ENCODE data around the gene FCGR3A.
"Not testable (repeated sequence)": the region's sequence is repeated elsewhere in the genome, so short reads cannot be mapped to it uniquely, and the experiment has no call there.

FCGR3A gene

DNA sequence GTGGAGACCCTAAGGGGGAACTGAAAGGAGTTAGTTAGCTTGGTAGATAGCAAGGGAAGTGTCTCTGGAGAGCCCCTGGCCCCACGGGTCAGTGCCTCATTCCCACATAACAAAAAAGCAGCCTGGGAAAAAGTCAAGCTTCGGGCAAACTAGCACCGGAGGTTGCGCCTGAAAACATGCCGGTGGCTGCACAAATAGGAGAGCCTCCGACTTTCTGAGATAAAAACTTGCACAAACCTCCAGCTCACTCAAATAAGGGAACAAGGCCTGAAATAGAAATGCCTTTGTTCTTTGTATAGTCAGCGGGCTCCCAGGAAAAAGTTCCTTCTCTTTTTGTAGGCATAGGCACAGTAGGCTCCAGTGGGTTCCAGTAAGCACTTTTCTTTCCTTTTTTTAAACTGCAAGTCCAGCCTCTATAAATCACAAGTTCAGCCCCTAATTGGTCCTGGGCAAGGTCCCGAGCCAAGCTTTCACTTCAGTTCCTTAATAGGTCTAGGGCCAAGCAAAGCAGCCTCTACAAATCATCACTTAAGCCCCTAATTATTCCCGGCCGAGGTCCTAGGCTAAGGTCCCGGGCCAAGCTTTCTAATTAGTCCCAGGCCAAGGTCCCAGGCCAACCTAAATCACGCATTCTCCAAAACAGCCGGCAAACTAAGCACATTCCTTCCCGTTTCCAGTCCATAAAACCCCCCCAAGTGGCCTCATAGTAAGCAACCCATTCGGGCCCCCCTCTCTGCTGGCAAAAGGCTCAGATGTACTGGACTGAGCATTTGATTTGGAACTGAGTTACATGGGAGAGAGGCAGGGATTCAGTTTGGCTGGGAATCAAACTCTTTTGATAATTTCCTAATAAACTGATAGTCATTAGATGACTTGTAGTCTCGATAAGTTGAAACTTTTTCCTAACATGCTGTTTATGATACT, 16.7 kb downstream of the FCGR3A start:
- DNase-seq (ENCODE audit: low read depth, low spot score); H3K4me3 ChIP-seq (ENCODE audit: low read length): not testable (repeated sequence)

DNA sequence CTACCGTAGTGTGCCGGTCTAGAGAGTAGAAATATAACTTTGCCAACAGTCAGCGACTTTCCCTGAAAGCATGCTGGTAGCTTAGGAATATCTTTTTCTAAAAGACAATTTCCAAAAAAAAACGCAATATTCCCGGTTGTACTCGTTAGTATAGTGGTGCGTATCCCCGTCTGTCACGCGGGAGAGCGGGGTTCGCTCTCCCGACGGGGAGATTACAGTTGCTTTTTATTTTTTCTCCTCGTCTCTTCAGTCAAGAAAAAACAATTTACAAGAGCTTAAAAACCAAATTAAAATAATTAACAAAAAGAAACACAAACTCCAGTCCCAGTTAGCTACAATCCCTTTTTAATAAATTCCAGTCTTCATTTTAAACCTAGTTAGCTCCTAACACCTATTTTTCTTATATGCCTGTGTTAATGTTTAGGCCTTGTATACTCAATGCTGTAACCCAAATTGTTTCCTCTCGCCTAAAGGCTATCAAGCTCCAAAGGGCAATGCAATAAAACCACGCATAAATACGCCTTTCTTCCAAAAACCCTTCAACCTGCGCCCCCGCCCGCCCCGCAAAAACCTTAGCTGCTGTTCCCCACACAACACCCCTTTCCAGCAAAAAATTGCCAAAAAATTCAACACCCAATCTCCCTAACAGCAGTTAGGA, 17.5 kb downstream of the FCGR3A start:
- DNase-seq (ENCODE audit: low read depth, low spot score), result no peak
- no peak overlapping the region for H3K4me3 ChIP-seq (ENCODE audit: low read length)

DNA sequence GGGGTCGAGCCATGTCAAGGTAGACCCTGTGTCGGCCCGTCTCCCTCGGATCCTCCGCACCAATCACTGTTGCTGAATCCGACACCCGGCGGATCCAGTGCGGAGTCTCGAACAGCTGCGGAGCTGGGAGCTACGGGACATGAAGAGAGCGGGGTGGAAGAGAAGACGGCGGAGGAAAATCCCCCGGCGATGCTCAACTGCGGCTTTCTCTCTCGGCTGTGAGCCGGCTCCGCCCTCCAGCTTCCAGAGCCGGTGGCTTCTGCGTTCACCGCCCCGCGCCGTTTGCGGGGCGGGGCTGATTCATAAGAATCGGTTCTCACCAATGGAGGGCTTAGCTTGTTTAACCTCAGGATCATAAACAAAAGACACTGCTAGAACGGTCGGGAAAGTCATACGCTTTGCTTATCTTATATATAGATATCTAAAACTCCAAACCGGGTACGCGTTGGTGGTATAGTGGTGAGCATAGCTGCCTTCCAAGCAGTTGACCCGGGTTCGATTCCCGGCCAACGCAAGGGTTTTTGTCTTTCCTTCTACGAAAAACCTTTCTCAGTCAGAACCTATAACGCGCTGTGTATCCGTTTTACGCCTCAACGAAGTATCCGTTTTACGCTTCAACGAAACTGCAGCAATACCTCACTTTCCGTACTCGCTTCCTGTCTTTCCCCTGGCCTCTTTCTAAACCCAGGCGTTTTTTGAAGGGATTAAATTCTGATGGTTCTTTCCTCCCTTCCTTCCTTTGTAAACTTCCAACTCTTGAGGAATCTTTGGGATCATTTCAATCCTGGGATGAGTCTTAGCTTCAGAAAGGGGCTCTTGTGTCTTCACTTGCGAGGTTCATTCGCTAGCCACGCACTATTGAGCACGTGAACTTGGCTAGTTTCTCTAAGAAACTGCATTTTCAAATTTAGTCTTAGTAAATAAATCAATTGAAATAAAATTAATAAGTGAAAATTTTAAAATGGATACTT, 18.7 kb downstream of the FCGR3A start:
- peak overlapping the region; percentile 62 for H3K4me3 ChIP-seq (ENCODE audit: low read length)
- DNase-seq (ENCODE audit: low read depth, low spot score), result peak; percentile 97

DNA sequence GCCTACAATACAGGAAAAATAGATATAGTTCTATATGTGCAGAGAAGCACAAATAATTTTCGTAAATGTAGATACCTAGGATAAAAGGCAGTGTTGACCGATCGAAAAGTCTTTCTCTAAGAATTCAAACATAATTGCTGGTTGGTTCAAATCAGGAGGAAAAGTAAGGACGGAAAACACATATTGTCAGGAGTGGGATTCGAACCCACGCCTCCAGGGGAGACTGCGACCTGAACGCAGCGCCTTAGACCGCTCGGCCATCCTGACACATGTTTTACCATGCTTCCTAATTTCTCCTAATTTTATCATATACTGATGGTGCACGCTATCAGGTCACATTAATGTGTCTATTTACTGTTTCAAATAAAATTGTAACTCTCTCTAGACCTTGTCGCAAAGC, 19.5 kb downstream of the FCGR3A start:
- H3K4me3 ChIP-seq (ENCODE audit: low read length), result peak overlapping the region; percentile 62
- DNase-seq (ENCODE audit: low read depth, low spot score), result peak; percentile 74

DNA sequence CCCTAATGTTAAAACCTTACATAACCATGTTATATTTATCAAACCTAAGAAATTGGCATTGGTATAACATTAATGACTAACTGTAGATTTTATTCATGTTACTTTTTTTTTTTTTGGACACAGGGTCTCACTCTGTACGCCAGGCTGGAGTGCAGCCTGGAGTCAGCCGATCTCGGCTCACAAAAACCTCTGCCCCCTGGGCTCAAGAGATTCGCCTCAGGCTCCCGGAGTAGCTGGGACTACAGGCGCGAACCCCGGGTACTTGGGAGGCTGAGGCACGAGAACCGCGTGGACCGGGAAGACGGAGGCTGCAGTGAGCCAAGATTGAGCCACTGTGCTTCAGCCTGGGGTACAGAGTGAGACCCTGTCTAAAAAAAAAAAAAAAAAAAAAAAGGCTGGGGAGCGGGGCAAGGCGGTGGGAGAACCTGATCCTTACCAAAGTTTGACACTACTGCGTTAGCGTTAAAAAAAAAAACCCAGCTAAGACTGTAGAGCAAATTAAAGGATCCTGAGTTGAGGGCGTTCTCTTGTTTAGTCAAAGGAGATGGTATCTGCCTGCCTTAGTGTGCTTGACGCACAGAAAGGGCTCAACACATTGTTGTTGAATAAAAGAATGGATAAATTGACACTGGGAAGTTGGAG, 20.0 kb downstream of the FCGR3A start:
- not testable (repeated sequence) for DNase-seq (ENCODE audit: low read depth, low spot score)
- peak overlapping the region; percentile 62 for H3K4me3 ChIP-seq (ENCODE audit: low read length)

DNA sequence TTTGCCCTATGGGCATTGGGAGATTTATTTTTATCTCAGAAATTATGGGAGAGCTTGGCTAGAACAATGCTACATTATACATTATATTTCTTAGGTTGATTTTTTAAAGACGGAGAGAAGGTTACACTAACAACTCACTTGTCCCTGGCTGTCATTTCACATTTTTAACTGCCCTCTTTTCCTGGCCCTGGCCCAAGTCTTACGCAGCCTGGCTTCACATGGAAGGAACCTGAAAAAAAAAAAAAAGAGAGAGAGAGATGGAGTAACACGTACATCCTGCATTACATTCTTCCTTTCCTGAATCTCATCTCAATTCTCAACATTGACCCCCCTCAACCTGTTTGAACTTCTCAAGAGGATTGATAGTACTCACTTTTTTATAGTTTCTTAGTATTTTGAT, 21.1 kb downstream of the FCGR3A start:
- not testable (repeated sequence) for H3K4me3 ChIP-seq (ENCODE audit: low read length); DNase-seq (ENCODE audit: low read depth, low spot score)

DNA sequence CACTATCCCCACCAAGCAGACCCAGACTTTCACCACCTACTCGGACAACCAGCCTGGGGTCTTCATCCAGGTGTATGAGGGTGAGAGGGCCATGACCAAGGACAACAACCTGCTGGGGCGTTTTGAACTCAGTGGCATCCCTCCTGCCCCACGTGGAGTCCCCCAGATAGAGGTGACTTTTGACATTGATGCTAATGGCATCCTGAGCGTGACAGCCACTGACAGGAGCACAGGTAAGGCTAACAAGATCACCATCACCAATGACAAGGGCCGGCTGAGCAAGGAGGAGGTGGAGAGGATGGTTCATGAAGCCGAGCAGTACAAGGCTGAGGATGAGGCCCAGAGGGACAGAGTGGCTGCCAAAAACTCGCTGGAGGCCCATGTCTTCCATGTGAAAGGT, 23.7 kb downstream of the FCGR3A start:
- not testable (repeated sequence) for DNase-seq (ENCODE audit: low read depth, low spot score); H3K4me3 ChIP-seq (ENCODE audit: low read length)

DNA sequence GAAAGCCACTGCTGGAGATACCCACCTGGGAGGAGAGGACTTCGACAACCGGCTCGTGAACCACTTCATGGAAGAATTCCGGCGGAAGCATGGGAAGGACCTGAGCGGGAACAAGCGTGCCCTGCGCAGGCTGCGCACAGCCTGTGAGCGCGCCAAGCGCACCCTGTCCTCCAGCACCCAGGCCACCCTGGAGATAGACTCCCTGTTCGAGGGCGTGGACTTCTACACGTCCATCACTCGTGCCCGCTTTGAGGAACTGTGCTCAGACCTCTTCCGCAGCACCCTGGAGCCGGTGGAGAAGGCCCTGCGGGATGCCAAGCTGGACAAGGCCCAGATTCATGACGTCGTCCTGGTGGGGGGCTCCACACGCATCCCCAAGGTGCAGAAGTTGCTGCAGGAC, 24.3 kb downstream of the FCGR3A start:
- H3K4me3 ChIP-seq (ENCODE audit: low read length); DNase-seq (ENCODE audit: low read depth, low spot score): not testable (repeated sequence)

DNA sequence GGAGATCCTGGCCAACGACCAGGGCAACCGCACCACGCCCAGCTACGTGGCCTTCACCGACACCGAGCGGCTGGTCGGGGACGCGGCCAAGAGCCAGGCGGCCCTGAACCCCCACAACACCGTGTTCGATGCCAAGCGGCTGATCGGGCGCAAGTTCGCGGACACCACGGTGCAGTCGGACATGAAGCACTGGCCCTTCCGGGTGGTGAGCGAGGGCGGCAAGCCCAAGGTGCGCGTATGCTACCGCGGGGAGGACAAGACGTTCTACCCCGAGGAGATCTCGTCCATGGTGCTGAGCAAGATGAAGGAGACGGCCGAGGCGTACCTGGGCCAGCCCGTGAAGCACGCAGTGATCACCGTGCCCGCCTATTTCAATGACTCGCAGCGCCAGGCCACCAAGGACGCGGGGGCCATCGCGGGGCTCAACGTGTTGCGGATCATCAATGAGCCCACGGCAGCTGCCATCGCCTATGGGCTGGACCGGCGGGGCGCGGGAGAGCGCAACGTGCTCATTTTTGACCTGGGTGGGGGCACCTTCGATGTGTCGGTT, 24.8 kb downstream of the FCGR3A start:
- DNase-seq (ENCODE audit: low read depth, low spot score); H3K4me3 ChIP-seq (ENCODE audit: low read length): not testable (repeated sequence)

DNA sequence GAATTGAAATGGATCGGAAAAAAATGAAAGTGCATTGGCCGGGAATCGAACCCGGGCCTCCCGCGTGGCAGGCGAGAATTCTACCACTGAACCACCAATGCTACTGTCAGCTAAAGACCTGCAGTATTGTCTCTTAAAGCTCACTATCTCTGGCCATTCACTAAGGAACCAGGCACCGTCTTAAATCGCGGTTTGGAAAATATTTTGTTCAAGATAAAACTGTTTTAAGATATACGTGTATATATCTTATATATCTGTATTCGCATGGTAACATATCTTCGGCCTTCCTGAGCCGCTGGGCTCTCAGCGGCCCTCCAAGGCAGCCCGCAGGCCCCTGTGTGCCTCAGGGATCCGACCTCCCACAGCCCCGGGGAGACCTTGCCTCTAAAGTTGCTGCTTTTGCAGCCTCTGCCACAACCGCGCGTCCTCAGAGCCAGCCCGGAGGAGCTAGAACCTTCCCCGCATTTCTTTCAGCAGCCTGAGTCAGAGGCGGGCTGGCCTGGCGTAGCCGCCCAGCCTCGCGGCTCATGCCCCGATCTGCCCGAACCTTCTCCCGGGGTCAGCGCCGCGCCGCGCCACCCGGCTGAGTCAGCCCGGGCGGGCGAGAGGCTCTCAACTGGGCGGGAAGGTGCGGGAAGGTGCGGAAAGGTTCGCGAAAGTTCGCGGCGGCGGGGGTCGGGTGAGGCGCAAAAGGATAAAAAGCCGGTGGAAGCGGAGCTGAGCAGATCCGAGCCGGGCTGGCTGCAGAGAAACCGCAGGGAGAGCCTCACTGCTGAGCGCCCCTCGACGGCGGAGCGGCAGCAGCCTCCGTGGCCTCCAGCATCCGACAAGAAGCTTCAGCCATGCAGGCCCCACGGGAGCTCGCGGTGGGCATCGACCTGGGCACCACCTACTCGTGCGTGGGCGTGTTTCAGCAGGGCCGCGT, 25.5 kb downstream of the FCGR3A start, which contains the start of gene HSPA6:
Gene HSPA6, plus strand, starts transcription at position 724 of the 925 bp plus-strand sequence. Its CDS starts 119 bp downstream, at position 843.
- peak; percentile 73 for DNase-seq (ENCODE audit: low read depth, low spot score)
- peak within 1 kb of the TSS; percentile 65 for H3K4me3 ChIP-seq (ENCODE audit: low read length)

DNA sequence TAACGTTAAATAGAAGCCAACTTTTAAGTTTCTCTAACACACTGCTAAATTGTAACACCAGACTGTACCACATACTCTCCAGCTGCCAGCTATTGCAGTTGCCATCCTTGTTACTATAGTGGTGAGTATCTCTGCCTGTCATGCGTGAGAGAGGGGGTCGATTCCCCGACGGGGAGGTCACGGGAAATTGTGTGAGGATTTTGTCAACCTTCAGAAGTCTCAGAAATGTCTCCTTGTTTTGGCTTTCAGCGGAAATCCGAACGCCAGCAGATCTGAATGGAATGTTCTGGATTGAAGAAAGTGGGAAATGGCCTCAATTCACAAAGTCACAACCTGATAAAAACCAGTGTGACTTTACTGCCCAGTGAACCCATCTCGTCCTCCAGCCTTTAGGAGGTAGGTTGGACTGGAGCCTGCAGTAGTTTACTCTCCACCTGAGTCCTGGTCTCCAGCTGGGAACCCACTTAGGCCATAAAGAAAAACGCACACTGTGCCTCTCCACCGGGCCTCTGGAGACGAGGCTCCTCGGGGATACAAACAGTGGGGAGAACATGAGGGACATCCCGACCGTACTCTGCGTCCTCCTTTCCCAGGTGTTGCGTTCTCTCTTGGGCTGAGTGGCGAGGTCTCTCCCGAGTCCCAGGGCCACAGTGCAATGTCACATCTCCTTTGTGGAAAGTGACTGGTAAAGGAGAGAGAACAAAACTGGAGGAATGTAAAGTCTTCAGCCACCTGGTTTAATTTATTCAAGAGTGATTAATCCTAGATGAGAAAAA, 26.4 kb downstream of the FCGR3A start:
- not testable (repeated sequence) for H3K4me3 ChIP-seq (ENCODE audit: low read length); DNase-seq (ENCODE audit: low read depth, low spot score)

DNA sequence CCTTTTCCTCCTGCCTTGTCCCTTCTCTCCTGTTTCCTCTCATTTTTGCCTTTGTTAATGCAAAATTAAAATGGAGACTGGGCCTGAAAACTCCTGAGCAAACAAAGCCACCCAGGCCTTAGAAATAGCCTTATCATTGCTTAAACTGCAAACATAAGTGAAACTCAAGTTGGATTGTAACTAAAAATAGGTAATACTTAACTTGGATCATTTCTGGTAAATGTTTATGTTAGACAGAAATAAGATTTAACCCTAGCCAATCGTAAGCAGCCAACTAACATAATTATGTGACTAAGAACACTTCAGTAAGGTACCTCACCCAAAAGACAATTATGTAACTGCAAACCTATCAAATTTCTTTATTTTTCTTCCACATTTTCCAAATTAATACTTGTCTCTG, 35.7 kb downstream of the FCGR3A start:
- not testable (repeated sequence) for H3K4me3 ChIP-seq (ENCODE audit: low read length); DNase-seq (ENCODE audit: low read depth, low spot score)

DNA sequence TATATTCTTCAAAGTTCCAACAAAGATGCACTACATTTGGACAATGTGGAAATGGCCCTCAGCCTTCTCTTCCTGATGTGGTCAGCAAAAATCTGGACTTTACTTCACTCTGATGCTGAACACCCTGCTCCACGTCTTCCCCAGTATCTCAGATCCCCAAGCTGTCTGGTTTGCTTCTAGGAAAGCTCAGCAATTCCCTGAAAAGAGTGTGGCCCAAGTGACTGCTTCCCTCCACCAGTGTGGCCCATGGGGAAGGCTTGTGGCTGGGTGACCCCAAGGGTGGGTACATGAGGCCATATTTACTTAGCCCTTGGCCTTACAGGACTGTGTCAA, 36.2 kb downstream of the FCGR3A start:
- not testable (repeated sequence) for H3K4me3 ChIP-seq (ENCODE audit: low read length); DNase-seq (ENCODE audit: low read depth, low spot score)

DNA sequence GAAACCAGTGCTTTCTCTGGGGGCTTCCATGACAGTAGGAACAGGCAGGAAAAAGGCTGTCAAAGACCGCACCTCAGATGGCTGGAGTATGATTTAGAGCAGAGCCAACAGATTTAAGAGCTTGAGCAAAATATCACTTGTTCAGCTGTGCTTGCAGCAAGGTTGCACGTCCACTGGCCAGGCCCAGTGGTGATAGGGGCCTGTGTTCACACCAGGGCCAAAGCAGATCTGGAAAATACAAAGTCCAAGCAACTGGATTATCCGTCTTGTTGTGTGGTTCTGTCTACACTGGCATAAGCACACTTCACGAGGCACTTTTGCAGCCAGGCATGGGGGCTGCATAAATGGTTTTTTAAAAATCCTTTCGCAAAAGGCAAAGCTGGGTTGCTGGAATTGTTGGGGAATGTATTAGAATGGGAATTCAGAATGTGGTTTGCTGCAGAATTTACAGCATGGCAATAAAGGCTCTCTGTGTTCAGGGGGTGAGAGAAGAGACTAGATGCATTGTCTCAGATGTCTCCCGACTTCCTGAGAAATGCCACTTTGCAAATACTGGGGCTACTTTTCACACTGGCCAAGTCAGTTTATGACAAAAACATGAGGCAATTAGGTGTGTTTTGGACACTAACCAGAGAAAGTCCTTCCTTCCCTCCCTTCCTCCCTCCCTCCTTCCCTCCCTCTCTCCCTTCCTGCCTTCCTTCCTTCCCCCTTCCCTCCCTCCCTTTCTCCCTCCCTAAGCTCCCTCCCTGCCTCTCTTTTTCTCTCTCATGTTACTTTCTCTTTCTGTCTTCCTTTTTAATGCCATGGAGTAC, 36.8 kb downstream of the FCGR3A start:
- not testable (repeated sequence) for DNase-seq (ENCODE audit: low read depth, low spot score); H3K4me3 ChIP-seq (ENCODE audit: low read length)

DNA sequence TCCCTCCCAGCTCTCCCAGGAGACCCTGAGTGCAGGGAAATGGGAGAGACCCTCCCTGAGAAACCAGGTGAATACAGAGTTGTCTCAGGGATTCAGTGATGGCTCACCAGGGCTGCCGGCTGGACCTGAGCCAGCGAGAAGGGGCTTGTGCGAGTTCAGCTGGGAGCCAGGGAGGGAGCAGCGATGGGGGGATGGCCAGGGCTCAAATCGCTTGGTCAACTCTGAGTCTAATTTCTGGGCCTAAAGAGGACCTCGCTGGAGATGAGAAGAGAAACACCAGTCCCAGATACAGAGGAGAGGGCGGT, 37.9 kb downstream of the FCGR3A start:
- DNase-seq (ENCODE audit: low read depth, low spot score), result no peak
- no peak overlapping the region for H3K4me3 ChIP-seq (ENCODE audit: low read length)

Measured in Jurkat, Clone E6-1 (cell line).